DMS153 (cell line): ENCODE measurements around the gene SLC22A23.
"Not testable (repeated sequence)": the region's sequence is repeated elsewhere in the genome, so short reads cannot be mapped to it uniquely, and the experiment has no call there.

ENCODE experiments used
- DNase-seq: peaks from one replicate; lab custom pipeline; 2025; lab: John Stamatoyannopoulos, UW

The SLC22A23 gene

GRCh38 chr6:3384241-3385143 lies 72.4 kb downstream of the SLC22A23 start:
- DNase-seq: no peak

- DNase-seq: no peak
Measured at GRCh38 chr6:3383525-3383924, 73.3 kb downstream of the SLC22A23 start.

GRCh38 chr6:3382326-3383279 lies 74.2 kb downstream of the SLC22A23 start:
- no peak for DNase-seq

GRCh38 chr6:3381233-3381921 lies 75.5 kb downstream of the SLC22A23 start:
- no peak for DNase-seq

- DNase-seq: peak; percentile 50
Measured at GRCh38 chr6:3380344-3381232, 76.3 kb downstream of the SLC22A23 start.

- DNase-seq: no peak
Measured at GRCh38 chr6:3379482-3380060, 77.3 kb downstream of the SLC22A23 start.

GRCh38 chr6:3378808-3379207 lies 78.0 kb downstream of the SLC22A23 start:
- DNase-seq: not testable (repeated sequence)

GRCh38 chr6:3378398-3378782 lies 78.5 kb downstream of the SLC22A23 start:
- DNase-seq: not testable (repeated sequence)

GRCh38 chr6:3377536-3378397 lies 79.1 kb downstream of the SLC22A23 start:
- DNase-seq: no peak

GRCh38 chr6:3376893-3377535 lies 79.8 kb downstream of the SLC22A23 start:
- DNase-seq: no peak

- DNase-seq: no peak
Measured at GRCh38 chr6:3376064-3376463, 80.8 kb downstream of the SLC22A23 start.

GRCh38 chr6:3373597-3374203 lies 83.2 kb downstream of the SLC22A23 start:
- no peak for DNase-seq

GRCh38 chr6:3372912-3373554 lies 83.8 kb downstream of the SLC22A23 start:
- DNase-seq: no peak

GRCh38 chr6:3372184-3372846 lies 84.5 kb downstream of the SLC22A23 start:
- no peak for DNase-seq

- no peak for DNase-seq
Measured at GRCh38 chr6:3371222-3371949, 85.5 kb downstream of the SLC22A23 start.

GRCh38 chr6:3370361-3371221 lies 86.3 kb downstream of the SLC22A23 start:
- DNase-seq: no peak
